ENCODE measurements around the gene PREX1. TPM values are rescaled to one million over a fixed set of nuclear protein-coding genes. Genes with fewer than 3 reads are reported as not detected.

The PREX1 gene
- total and polyA plus RNA-seq, 2 donors (not counting 3 experiments of a cell fraction or from before 2014, with no cell fraction given): 51.3 to 72.9 TPM

- FAIRE-seq (no peak), DNase-seq (ENCODE audit: low read depth, low spot score) (no peak)
- Histone ChIP-seq H3K9me3 (replicated peaks; ENCODE audit: control insufficient read depth, insufficient read depth, low read length) (no peaks in the 10 kb centered on the region), H2AFZ (ENCODE audit: low read depth, low read length) (no peak overlapping the region), H3K36me3 (ENCODE audit: control insufficient read depth in 2 of 2, extremely low read depth in 1 of 2, insufficient read depth in 2 of 2, low read length in 2 of 2) (no peaks in the 10 kb centered on the region), H3K4me1 (ENCODE audit: control insufficient read depth, extremely low read depth, insufficient read depth, low read length) (no peaks in the 10 kb centered on the region), H3K27ac (ENCODE audit: insufficient read depth, low read depth, low read length) (no peak overlapping the region), H3K27me3 (ENCODE audit: control insufficient read depth in 2 of 2, insufficient read depth in 2 of 2, low read length in 2 of 2) (no peaks in the 10 kb centered on the region), H3K4me2 (ENCODE audit: insufficient read depth, low read length) (no peak overlapping the region), H3K79me2 (ENCODE audit: control insufficient read depth, insufficient read depth, low read length) (no peaks in the 10 kb centered on the region), H3K9ac (replicated peaks; ENCODE audit: extremely low read depth, insufficient read depth, low read length) (no peak overlapping the region), H3K9me1 (replicated peaks; ENCODE audit: control insufficient read depth, extremely low read depth, insufficient read depth, low read length) (no peaks in the 10 kb centered on the region), H4K20me1 (replicated peaks; ENCODE audit: control insufficient read depth, extremely low read depth, insufficient read depth, low read length) (no peaks in the 10 kb centered on the region), H3K4me3 (replicated peaks in 1 of 3; ENCODE audit: insufficient read depth in 1 of 3, low read depth in 1 of 3, low read length in 3 of 3) (no peak overlapping the region)
- CTCF ChIA-PET: no interaction called here
- intact Hi-C loops (cut with micrococcal nuclease): no loop called here
- POLR2A ChIA-PET: no interaction called here
- dilution Hi-C loops (cut with MboI; ENCODE audit: extremely low pct_ligation_motif_present, low sequenced_read_pairs): no loop called here
- no TSS peak for BruUV-seq (replicated peaks)
- TF ChIP-seq POLR2AphosphoS5 (IDR thresholded peaks at IDR 0.05; ENCODE audit: insufficient read depth, low read depth, low read length) (no peak), POLR2A (IDR thresholded peaks at IDR 0.05; ENCODE audit: low read depth, low read length) (no peak), MYC (IDR thresholded peaks at IDR 0.05; ENCODE audit: low read depth, low read length) (no peak), GATA2 (IDR thresholded peaks at IDR 0.05; ENCODE audit: insufficient read depth, insufficient read length, low read depth, low read length) (no peak), EZH2 (IDR thresholded peaks at IDR 0.05; ENCODE audit: borderline replicate concordance, low read depth, low read length, severe bottlenecking) (no peak), JUN (IDR thresholded peaks at IDR 0.05; ENCODE audit: borderline replicate concordance, insufficient read depth, insufficient read length, low read depth) (no peak), FOS (IDR thresholded peaks at IDR 0.05; ENCODE audit: borderline replicate concordance, insufficient read depth, low read length) (no peak)
- TF ChIP-seq, protein P1, sequence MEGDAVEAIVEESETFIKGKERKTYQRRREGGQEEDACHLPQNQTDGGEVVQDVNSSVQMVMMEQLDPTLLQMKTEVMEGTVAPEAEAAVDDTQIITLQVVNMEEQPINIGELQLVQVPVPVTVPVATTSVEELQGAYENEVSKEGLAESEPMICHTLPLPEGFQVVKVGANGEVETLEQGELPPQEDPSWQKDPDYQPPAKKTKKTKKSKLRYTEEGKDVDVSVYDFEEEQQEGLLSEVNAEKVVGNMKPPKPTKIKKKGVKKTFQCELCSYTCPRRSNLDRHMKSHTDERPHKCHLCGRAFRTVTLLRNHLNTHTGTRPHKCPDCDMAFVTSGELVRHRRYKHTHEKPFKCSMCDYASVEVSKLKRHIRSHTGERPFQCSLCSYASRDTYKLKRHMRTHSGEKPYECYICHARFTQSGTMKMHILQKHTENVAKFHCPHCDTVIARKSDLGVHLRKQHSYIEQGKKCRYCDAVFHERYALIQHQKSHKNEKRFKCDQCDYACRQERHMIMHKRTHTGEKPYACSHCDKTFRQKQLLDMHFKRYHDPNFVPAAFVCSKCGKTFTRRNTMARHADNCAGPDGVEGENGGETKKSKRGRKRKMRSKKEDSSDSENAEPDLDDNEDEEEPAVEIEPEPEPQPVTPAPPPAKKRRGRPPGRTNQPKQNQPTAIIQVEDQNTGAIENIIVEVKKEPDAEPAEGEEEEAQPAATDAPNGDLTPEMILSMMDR (IDR thresholded peaks at IDR 0.05; ENCODE audit: extremely low read depth in 1 of 2, insufficient read depth in 1 of 2, low read depth in 1 of 2, low read length in 2 of 2): no peak
- TF ChIP-seq, protein P2, sequence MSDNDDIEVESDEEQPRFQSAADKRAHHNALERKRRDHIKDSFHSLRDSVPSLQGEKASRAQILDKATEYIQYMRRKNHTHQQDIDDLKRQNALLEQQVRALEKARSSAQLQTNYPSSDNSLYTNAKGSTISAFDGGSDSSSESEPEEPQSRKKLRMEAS (IDR thresholded peaks at IDR 0.05; ENCODE audit: insufficient read depth, insufficient read length): no peak
Observed at GRCh38 chr20:48855046-48855445, 27.2 kb upstream of the PREX1 start.
